ENCODE measurements around the gene AGMO. TPM values are rescaled to one million over a fixed set of nuclear protein-coding genes. Genes with fewer than 3 reads are reported as not detected.

Gene AGMO
- total RNA-seq, 3 donors from 2014 or later = 1.4 to 4.3 (median 1.6) TPM

GRCh38 chr7:15214976-15215375, 346.8 kb downstream of the AGMO start:
- no peaks in the 10 kb centered on the region for H3K36me3 ChIP-seq
- H3K27ac ChIP-seq = no peak overlapping the region
- no peak for DNase-seq (ENCODE audit: low spot score in 2 of 2)
- no peaks in the 10 kb centered on the region for H3K4me1 ChIP-seq
- no peaks in the 10 kb centered on the region for H3K27me3 ChIP-seq
- intact Hi-C loops (cut with DNase I; ENCODE audit: low total_unique reads) = no loop called here
- TF ChIP-seq POLR2A (IDR thresholded peaks at IDR 0.05) (no peak), POLR2AphosphoS5 (IDR thresholded peaks at IDR 0.05) (no peak), CTCF (IDR thresholded peaks at IDR 0.05) (no peak)
- no peaks in the 10 kb centered on the region for H3K9me3 ChIP-seq
- no peak overlapping the region for H3K4me3 ChIP-seq

- no peaks in the 10 kb centered on the region for H3K9me3 ChIP-seq
- no peaks in the 10 kb centered on the region for H3K36me3 ChIP-seq
- DNase-seq (ENCODE audit: low spot score in 2 of 2) = no peak
- H3K27me3 ChIP-seq = no peaks in the 10 kb centered on the region
- H3K27ac ChIP-seq = no peak overlapping the region
- no peak overlapping the region for H3K4me3 ChIP-seq
- TF ChIP-seq CTCF (IDR thresholded peaks at IDR 0.05) (no peak), POLR2AphosphoS5 (IDR thresholded peaks at IDR 0.05) (no peak), POLR2A (IDR thresholded peaks at IDR 0.05) (no peak)
- intact Hi-C loops (cut with DNase I; ENCODE audit: low total_unique reads) = no loop called here
- no peaks in the 10 kb centered on the region for H3K4me1 ChIP-seq
Measured at GRCh38 chr7:15213093-15213492, 348.7 kb downstream of the AGMO start.

- H3K36me3 ChIP-seq = no peaks in the 10 kb centered on the region
- TF ChIP-seq POLR2A (IDR thresholded peaks at IDR 0.05) (no peak), POLR2AphosphoS5 (IDR thresholded peaks at IDR 0.05) (no peak), CTCF (IDR thresholded peaks at IDR 0.05) (no peak)
- intact Hi-C loops (cut with DNase I; ENCODE audit: low total_unique reads) = no loop called here
- no peak for DNase-seq (ENCODE audit: low spot score in 2 of 2)
- H3K27ac ChIP-seq = no peak overlapping the region
- H3K4me1 ChIP-seq = no peaks in the 10 kb centered on the region
- H3K27me3 ChIP-seq = no peaks in the 10 kb centered on the region
- no peaks in the 10 kb centered on the region for H3K9me3 ChIP-seq
- H3K4me3 ChIP-seq = no peak overlapping the region
Measured at GRCh38 chr7:15209429-15209828, 352.4 kb downstream of the AGMO start.

GRCh38 chr7:15204421-15204820, 357.4 kb downstream of the AGMO start:
- no peak overlapping the region for H3K4me3 ChIP-seq
- TF ChIP-seq POLR2AphosphoS5 (IDR thresholded peaks at IDR 0.05) (no peak), CTCF (IDR thresholded peaks at IDR 0.05) (no peak)
- H3K4me1 ChIP-seq = no peaks in the 10 kb centered on the region
- no peaks in the 10 kb centered on the region for H3K9me3 ChIP-seq
- H3K27me3 ChIP-seq = no peaks in the 10 kb centered on the region
- no peak overlapping the region for H3K27ac ChIP-seq
- intact Hi-C loops (cut with DNase I; ENCODE audit: low total_unique reads) = no loop called here
- no peak for DNase-seq (ENCODE audit: low spot score in 2 of 2)
- H3K36me3 ChIP-seq = no peaks in the 10 kb centered on the region

- Histone ChIP-seq H3K4me1 (no peaks in the 10 kb centered on the region), H3K36me3 (no peaks in the 10 kb centered on the region), H3K27ac (no peak overlapping the region), H3K4me3 (no peak overlapping the region), H3K27me3 (no peaks in the 10 kb centered on the region), H3K9me3 (no peaks in the 10 kb centered on the region)
- DNase-seq (ENCODE audit: low spot score in 2 of 2) = no peak
- intact Hi-C loops (cut with DNase I; ENCODE audit: low total_unique reads) = no loop called here
- TF ChIP-seq CTCF (IDR thresholded peaks at IDR 0.05) = no peak
- TF ChIP-seq POLR2AphosphoS5 (IDR thresholded peaks at IDR 0.05) = no peak
- TF ChIP-seq POLR2A (IDR thresholded peaks at IDR 0.05) = no peak
Measured at GRCh38 chr7:15199482-15199881, 362.3 kb downstream of the AGMO start.

All from breast epithelium (tissue), 4 donors.